ENCODE results near the gene OLR1.

GRCh38 chr12:10211101-10211939 lies 39.4 kb upstream of the OLR1 start:
- TF ChIP-seq POLR2AphosphoS5 (IDR thresholded peaks at IDR 0.05; ENCODE audit: borderline replicate concordance, low read depth, low read length) (no peak), EZH2 (IDR thresholded peaks at IDR 0.05) (no peak), FOXP2 (optimal IDR thresholded peaks at IDR 0.05; ENCODE audit: control extremely low read depth, extremely low read length, insufficient read depth) (no peak)
